GM18508 (cell line): ENCODE data around the gene SH2D2A.

Source experiments
- ATAC-seq: cut with Tn5 transposase; IDR thresholded peaks from one replicate; pipeline ENCODE4 v1.9.1; 2021; ENCODE audit warnings: moderate number of reproducible peaks; ENCODE audit not compliant: insufficient read depth, unreplicated experiment

Gene SH2D2A

DNA sequence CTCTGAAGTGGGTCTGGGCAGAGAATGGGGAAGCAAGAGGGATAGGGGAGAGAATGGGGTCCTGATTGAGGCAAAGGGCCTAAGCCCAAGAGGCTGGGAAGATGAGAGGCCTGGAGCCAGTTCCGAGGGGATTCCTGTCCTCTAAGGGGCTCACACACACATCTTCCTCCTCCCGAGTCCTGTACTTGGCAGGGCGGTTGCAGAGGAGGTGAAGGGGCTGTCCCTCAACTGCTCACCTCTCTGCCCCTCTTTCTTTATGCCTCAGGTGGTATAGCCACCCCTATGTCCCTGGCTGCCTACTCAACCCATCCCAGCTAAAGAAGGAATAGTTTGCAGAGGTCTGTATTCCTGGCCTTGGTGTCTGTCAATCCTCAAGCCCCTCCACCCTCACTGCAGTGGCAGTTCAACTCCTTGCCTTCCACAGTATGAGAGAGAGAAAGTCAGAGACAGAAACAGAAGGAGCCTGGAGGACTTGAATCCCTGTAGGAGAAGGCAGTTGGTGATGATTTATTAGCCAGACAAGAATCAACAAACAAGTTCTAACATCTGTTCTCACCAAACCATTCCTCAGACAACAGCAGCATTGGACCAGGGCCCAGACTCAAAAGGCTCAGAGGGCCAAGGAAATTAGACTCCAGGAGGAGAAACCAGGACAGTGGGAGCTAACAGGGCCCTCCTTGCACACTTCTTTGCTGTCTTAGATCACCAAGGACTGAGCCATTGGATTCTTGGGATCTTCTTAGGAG is 10.7 kb downstream of the SH2D2A start:
- no peak for ATAC-seq

- no peak for ATAC-seq
Observed at GRCh38 chr1:156804572-156805243, 11.9 kb downstream of the SH2D2A start.

- ATAC-seq: no peak
Observed at GRCh38 chr1:156804026-156804425, 12.6 kb downstream of the SH2D2A start.

DNA sequence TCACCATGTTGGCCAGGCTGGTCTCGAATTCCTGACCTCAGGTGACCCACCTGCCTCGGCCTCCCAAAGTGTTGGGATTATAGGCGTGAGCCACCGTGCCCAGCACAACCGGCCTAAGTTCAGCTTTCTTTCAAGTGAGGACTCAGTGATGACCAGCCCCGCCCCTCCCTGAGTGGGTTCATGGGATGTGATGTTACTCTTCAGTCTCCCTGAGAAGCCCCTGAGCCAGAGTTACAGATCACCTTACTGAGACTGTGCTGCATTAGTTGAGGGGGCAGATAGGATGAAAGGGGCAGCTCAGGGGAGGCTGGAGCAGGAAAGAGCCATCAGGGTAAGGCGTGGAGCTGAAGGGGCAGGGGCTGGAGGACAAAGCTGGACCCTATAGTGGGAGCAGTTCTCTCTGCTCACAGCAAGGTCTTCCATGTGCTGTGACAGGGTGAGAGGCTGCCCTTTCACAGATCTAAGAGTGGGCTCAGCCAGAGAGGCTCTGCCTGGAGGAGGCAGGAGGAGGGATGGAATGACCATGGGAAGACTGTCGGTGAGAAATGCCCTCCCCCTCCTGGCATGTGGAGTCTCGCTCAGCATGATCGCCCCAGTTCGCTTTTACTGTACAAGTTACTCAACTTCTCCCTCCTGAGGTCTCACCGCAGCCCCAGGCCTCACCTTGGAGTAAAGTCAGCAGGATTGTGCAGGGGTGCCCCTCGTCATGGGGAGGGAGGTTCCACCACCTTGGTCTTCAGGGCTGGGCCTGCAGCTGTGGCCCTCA is 13.4 kb downstream of the SH2D2A start:
- no peak for ATAC-seq

- no peak for ATAC-seq
Observed at GRCh38 chr1:156802421-156802935, 14.2 kb downstream of the SH2D2A start.

GRCh38 chr1:156801409-156802121 is 15.1 kb downstream of the SH2D2A start:
- ATAC-seq: no peak

DNA sequence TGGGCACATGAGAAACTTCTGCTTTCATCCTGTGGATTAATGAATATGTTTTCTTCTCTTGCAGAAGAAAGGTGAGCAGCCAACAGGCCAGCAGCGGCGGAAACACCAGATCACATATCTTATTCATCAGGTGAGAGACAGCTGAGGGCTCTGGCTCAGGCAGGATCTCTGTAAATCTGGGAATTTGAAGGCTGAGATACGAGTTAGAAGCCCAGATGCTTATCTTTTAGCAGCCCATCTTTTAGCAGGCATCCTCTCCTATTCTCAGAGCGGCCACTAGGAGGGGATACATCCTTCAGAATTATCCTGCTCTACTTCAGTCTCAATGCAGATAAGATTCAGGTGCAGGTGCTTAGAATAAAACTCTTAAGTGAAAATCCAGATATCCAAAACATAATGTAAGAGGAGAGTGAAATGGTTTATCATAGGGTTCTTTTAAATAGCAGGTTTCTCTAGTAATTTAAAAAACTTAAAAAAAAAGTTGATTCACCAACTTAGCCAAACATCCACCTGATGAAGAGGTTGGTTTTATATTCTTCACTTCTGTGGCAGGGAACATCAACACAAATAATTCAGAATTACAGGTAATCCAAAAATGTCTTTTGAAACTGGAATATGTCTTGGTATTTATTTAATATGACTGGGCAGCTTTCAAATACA is 19.3 kb downstream of the SH2D2A start:
- ATAC-seq: no peak

DNA sequence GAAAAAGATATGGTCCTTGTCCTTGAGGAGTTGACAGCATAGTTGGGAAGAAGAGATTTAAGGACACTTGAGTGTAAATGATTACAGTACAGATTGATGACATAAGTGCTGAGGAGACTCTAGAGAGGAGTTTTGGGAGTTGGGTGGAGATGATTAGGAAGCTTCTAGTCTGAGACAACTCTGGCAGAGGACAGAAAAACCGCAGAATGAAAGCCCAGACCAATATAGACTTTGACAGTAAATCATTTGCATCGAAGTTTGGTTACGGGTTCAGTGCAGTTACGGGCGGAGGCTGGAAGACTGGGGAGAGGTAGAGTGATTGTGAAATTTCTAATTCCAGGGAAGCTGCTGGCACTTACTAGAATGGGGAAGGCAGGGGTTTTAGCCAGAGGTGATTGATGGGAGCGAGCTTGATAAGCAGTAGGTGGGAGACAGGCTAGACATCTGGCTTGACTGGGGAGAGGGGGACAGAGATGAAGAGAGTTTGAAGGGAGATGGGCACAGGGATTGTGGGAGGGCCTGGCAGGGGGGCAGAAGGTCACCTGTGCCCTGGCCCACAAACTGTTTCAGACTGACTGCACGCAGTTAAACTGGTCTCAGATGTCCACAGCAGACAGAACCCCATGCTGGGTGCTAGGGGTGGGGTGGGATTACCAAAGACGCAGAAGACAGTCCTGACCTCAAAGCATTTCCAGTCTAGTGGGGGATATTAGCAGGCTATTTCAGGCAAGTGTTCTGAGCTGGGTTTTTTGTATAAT is 20.1 kb downstream of the SH2D2A start:
- no peak for ATAC-seq

DNA sequence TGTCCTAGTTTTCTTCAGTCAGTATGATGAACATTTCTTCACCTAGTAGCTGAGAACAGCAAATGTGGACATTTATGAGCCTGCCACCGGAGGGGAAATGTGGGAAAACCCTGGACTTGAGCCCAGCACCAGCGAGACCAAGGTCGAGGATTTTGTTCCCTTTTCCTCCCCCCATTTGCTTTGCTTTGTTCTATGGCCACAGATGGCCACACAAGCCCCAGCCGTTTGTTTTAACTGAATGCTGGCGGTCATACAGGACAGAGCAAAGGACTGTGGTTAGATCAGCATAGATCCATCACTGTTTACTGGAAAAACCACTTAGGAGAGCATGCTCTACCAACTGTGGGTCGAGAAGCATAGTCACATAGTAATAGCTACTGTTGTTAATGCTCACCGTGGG is 20.9 kb downstream of the SH2D2A start:
- no peak for ATAC-seq

DNA sequence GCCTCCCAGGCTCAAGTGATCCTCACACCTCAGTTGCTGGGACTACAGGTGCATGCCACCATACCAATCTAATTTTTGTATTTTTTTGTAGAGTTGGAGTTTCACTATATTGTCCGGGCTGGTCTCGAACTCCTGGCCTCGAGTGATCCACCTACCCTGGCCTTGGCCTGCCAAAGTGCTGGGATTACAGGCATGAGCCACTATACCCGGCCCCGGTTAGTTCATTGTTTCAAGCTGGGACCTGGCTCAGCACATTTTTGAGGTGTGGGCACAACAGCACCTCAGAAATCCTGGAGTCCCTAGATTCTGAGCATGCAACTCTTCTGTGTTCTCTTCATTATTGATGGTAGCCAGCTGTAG is 21.3 kb downstream of the SH2D2A start:
- no peak for ATAC-seq

DNA sequence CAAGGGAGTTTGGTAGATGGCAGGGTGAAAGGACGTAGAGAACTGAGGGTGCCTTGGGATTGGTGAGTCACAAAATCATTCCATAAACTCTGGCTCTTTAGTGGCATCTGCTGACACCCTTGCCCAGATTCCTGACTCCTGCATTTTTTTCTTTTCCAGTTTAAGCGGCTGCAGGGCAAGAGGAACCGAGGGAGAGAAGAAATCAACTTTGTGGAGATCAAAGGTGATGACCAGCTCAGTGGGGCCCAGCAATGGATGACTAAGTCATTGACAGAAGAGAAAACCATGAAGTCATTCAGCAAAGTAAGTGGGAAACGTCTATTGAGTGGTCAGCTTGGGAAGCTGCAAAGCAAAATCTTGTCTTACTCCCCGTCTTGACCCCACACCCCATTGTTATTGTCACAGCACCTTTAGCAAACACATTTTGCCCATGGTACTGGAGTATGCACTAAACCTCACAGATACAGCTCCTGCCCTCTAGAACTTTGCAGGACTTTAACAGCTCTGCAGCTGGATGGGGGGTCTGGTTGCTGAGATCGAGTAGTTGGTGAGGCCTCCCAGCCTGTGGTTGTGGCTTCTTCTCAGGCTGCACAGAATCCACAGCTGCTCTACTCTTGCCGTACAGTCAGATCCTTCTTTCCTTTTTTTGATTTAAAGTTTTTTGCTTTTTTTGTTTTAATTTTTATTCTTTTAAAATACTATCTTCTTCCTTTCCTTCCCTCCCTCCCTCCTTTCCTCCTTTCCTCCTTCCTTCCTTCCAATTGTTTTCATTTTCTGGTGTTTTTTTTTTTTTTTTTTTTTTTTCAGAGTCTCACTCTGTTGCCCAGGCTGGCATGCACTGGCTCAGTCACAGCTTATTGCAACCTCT is 21.9 kb downstream of the SH2D2A start:
- no peak for ATAC-seq

GRCh38 chr1:156789621-156790318 is 26.9 kb downstream of the SH2D2A start:
- no peak for ATAC-seq

GRCh38 chr1:156788136-156788535 is 28.5 kb downstream of the SH2D2A start:
- ATAC-seq: no peak

- no peak for ATAC-seq
Observed at GRCh38 chr1:156786640-156787039, 30.0 kb downstream of the SH2D2A start.

GRCh38 chr1:156785458-156785857 is 31.2 kb downstream of the SH2D2A start:
- no peak for ATAC-seq

DNA sequence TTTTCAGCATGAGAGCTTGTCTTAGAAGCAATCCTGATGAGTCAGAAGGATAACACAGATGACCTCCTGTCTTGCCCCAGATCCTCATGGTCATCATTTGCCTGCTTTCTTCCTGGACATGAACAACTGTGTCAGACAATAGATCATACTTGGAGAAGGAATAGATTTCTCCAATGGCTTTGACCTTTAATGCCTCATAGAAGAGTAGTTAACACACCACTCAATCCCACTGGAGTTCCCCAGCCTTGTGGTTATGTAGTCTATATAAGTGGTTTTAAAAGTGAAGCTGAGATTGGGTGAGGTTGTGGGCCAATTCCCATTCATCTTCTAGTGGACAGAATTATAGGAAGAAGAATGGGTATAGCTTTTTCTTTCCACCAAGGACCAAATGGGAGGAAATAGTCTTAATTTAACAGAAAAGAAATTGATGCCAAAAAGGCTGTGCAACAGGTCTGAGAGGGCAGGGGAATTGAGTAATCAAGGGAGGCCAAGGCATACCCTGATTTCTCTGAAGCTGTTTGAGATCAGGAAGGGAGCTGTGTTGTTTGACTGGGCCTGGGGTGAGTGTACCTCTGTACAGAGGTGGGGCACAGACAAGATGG is 35.0 kb downstream of the SH2D2A start:
- ATAC-seq: no peak

- no peak for ATAC-seq
Observed at GRCh38 chr1:156777573-156777972, 39.1 kb downstream of the SH2D2A start.
